ENCODE measurements around the gene FGD4.

The FGD4 gene

GRCh38 chr12:32679920-32680237 is 280.5 kb downstream of the FGD4 start:
- DNase-seq (ENCODE audit: low read depth), result no peak

- DNase-seq (ENCODE audit: low read depth), result no peak
Measured at GRCh38 chr12:32680787-32681186, 281.4 kb downstream of the FGD4 start.

- no peak for DNase-seq (ENCODE audit: low read depth)
Measured at GRCh38 chr12:32681272-32681671, 281.9 kb downstream of the FGD4 start.

GRCh38 chr12:32686340-32686739 is 287.0 kb downstream of the FGD4 start:
- no peak for DNase-seq (ENCODE audit: low read depth)

- DNase-seq (ENCODE audit: low read depth), result no peak
Measured at GRCh38 chr12:32688786-32689185, 289.4 kb downstream of the FGD4 start.

- no peak for DNase-seq (ENCODE audit: low read depth)
Measured at GRCh38 chr12:32690927-32691326, 291.6 kb downstream of the FGD4 start.

GRCh38 chr12:32692358-32692757 is 293.0 kb downstream of the FGD4 start:
- DNase-seq (ENCODE audit: low read depth), result no peak

GRCh38 chr12:32693036-32693435 is 293.7 kb downstream of the FGD4 start:
- DNase-seq (ENCODE audit: low read depth), result no peak
